GM11168 (cell line): ENCODE measurements around the gene LRRFIP2.
"Not testable (repeated sequence)": the region's sequence is repeated elsewhere in the genome, so short reads cannot be mapped to it uniquely, and the experiment has no call there.

Experiments used
- in situ Hi-C: fragments of 300-500 bp; cut with MboI; formaldehyde crosslinking; loops from one replicate; pipeline ENCODE4 v1.12.0; 2022; ENCODE audit warnings: low sequenced_read_pairs; ENCODE audit not compliant: unreplicated experiment

Gene LRRFIP2

DNA sequence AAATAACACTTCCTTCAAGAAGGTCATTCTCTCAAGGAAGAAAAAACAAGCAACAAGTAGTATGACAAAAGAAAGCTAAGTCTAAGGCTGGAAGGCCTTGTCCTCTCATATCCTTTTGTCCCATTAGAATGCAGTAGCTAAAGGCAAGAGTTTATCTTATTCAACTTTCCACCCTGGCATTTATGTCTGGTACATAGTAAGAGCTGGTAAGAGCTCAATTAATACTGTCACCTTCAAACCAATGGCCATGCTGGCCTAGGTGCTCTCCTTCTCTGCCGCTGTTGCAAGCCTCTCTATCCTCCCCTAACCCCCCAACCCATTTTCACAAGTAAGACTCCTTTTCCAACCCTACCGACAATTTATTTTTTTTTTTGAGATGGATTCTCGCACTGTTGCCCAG, 81.9 kb downstream of the LRRFIP2 start:
- in situ Hi-C loops = no loop called here

DNA sequence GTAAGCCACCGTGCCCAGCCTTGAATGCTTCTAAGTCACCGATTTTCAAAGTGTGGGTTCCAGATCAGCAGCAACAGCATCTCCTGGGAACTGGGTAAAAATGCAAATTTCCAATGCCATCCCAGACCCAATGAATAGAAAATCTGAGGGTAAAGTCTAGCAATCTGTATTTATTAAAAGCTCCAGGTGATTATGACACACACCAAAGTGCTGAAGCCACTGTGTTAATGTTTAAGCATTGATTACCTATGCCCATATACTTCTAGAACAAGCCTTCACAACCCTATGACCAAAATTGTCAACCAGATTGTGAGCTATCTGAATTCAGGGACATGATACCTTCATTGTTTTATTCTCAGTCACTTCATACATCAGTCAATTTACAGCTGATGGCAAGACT, 86.5 kb downstream of the LRRFIP2 start:
- in situ Hi-C loops = no loop called here

DNA sequence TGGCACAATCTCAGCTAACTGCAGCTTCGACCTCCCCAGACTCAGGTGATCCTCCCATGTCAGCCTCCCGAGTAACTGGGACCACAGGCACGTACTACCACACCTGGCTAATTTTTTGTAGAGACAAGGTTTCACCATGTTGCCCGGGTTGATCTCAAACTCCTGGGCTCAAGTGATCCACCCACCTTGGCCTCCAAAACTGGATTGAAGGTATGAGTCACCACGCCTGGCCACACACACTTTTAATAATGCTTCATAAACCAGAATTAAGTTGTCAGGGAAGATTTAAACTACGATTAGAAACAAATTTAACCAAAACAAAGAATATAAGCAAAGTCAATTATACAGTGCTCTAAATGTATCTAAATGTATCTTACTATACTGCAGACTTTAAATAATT, 87.5 kb downstream of the LRRFIP2 start:
- in situ Hi-C loops = no loop called here

DNA sequence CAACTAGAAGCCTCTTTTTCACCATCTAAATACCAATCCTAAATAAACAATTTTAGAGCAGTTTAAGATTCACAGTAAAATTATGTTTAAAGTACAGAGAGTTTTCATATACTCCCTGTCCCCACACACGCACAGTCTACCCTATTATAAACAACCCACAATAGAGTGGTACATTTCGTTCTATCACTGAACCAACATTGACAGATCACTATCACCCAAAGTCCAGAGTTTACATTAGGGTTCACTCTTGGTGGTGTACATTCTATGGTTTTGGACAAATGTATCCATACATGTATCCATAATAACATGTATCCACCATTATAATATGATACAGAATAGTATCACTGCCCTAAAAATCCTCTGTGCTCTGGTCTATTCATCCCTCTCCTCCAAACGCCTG, 92.1 kb downstream of the LRRFIP2 start:
- in situ Hi-C loops = no loop called here

DNA sequence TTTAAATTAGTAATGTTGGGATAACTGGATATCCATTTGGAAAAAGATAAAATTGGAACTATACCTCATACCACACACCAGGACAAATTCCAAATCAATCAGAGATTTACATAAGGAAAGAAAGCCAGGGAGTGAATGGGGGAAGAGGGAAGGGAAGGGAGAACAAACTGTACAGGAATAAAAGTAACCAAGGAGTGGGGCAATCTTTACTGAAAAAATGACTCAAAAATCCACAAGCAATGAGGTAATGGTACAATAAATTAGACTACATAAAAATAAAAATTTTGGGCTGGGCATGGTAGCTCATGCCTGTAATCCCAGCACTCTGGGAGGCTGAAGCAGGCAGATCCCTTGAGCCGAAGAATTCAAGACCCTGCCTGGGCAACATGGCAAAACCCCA, 98.4 kb downstream of the LRRFIP2 start:
- in situ Hi-C loops = no loop called here

DNA sequence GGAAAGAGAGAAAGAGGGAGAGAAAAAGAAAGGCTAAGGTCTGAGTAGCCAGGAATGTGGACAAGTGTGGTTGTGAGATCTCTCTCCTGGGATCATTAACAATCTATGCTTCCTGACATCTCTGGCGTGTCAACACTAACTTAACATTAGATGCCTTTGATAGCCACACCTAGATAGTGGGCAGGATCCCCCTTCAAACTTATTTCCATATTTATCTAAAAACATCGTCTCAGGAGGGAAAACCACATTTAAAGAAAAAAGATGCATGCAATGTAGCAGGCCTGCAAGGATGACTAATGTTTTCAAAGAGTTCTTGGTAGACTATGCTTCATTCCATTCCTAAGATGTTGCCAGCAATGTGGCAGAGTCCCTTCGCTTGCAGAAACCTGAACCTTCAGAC, 100.2 kb downstream of the LRRFIP2 start:
- in situ Hi-C loops = no loop called here

DNA sequence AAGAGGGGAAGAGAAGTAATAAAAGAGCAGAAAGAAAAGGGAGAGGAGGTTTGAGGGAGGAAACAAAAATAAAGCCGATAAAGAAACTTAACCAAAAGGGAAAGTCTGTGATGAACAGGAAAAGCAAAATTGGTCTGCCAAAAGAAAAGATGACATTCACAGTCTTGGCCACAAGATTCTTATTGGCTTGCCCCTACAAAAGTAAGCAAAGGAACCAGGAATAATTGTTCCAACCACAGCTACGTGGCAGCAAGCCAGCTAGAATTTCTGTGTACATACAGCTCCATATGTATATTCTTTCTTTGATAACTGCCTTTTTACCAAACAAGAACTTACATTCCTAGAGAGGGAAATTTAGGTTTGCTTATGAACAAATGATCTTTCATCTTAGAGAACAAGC, 101.5 kb downstream of the LRRFIP2 start:
- in situ Hi-C loops = no loop called here

DNA sequence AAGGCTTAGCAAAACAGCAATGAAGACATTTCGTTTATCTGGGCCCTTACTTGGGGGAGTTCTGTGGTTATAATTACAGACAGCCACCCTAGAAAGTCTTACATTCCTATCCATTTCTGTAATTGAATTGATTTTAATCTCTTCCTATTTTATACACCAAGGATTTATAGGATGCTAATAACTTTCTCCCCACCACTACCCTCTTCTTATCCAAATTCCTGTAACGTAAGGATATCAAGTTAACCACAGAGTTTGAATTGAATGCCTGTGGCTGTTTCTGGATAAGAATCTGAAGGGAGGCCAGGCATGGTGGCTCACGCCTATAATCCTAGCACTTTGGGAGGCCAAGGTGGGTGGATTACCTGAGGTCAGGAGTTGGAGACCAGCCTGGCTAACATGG, 102.5 kb downstream of the LRRFIP2 start:
- in situ Hi-C loops = no loop called here

DNA sequence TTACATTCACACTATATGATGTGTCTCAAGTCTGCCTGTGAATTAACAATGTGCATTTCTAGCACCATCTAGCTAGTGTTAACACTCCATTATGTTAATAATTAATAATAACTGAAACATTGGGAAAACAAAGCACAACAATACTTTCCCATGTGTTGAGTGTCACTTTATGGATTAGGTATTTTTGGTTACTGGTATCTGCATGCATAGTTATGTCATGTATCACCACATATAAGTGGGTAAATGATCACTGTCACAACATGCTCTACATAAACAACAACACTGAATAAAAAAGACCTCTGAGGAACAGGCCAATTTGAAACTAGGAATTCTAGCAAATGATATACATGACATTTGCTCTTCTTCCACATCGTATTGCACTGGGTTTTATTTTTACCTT, 106.4 kb downstream of the LRRFIP2 start:
- in situ Hi-C loops = no loop called here

DNA sequence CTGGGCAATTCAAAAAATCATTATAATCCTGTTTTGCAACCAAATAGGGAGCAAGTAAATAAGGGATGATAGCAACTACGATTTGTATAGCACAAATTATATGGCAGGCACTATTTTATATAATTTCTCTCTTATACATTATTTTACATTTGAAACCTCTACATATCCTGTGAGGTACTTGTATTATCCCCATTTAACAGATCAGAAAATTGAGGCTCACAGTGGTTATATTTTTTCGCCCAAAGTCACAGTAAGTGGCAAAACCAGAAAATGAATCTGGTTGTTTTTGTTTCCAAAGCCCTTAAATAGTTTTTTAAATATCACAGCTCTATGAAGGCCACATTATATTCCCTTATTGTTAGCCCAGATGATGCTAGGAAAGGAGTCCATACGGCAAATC, 106.8 kb downstream of the LRRFIP2 start:
- in situ Hi-C loops = no loop called here

DNA sequence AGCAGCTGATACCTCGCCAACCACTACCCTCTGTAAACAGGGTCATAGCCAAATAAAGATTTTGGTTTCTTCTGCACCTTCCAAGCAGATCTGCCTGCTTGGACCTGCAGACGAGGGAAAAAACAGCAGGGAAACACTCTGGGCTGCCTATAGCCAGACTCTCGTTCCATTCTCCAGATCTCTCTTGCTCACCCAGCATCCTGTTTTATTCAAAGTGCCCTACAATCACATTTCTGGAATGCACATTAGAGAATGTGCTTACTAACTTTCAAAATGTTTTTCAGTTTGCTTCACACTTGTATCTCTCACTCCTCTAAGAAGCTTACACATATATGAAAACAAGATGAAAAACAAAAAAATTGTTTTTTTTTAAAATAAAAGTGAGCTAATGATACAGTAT, 109.6 kb downstream of the LRRFIP2 start:
- in situ Hi-C loops = no loop called here

DNA sequence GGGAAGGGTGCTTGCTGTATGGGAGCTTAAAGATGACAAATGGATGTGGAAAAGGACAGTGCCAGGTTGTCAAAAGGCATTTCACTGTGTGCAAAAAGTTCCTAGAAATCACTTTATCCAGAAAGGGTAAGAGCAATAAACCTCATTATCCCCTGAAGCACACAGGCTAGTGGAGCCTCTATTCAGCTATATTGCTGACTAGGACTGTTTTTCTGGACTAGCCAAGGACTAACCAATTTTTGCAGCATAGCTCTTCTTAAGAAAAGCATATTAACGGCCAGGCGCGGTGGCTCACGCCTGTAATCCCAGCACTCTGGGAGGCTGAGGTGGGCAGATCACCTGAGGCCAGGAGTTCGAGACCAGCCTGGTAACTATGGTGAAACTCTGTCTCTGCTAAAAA, 116.3 kb downstream of the LRRFIP2 start:
- in situ Hi-C loops = no loop called here

DNA sequence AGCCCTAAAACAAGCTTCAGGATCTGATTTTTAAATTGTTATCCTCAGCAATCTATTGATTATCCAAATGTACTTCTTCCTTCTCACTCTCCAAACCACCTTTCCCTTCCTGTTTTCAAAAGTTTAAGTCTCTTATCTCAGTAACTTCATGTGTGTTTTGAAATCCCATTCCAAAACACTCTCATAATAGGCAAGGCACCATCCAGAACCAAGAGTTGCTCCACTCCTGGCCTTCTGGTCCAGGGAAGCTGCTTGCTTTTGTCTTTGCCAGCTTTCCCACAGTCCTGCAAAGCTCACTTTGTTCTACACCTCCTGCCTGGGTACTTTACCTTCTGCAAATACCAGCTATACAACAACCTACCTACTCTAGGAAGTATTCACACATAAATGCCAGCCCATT, 117.6 kb downstream of the LRRFIP2 start:
- in situ Hi-C loops = no loop called here

DNA sequence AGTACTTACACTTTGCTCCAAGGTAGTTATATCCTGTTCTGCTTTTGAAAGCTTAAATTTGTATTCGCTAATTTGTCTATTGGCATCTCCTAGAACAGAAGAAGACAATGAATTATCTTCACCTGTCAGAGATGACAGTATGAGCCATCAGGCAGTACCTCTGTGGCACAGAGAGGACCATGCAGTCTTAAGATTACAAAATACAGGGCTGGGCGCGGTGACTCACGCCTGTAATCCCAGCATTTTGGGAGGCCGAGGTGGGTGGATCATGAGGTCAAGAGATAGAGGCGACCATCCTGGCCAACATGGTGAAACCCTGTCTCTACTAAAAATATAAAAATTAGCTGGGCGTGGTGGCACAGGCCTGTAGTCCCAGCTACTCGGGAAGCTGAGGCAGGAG, 119.3 kb downstream of the LRRFIP2 start:
- in situ Hi-C loops = not testable (repeated sequence)

DNA sequence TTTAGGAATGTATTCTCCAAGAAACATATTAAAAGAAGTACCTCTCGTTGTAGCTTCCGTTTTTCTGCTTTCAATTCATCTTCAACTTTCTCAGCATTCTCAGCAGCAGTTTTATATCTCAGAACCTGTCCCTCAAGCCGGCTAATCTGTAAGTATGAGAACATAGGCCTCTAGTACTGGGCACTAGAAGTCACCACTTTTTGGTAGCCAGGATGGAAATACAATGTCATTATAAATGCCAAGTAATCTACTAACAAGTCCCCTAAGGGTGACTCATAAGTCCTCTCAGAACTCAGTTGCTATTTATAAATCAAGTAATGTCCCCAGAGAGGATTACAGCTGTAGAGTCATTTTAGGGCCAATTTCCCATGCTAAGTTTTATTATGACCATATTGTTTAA, 120.0 kb downstream of the LRRFIP2 start:
- in situ Hi-C loops = no loop called here

DNA sequence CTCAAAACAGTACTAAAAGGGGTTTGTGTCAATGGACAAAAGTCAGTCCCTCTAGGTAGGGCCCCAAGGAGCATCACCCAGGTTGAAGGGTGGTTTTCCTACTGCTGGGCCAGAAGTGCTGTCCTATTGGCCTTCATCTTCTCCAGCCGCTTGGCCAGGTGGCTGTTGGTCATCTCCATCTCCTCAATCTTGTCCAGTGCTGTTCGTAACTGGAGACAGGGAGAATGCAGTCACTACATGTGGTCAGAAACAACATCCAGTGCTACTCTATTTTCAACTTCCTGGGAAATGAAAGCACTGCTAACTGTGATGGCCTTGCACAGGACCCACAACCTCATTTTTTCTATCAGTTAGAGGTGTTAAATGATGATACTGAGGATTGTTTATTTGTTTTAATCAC, 120.6 kb downstream of the LRRFIP2 start:
- in situ Hi-C loops = no loop called here

DNA sequence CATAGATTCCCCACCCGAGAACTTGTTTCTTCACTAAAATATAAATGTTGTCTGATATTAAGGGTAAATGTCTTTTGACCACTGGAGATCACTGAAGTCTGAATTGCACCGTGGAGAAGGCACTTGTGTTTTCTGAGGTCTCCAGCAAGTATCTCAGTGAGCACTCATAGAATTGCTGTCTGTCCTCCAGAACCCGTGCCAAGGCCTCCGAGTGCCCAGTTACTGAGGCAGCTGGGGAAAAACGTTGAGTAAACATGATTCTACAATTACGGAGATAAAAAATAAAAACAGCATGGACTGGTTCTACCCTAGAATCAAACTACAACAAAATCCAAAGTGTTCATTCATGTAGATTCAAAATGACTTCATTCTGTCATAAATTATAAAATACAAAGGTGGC, 121.0 kb downstream of the LRRFIP2 start:
- in situ Hi-C loops = no loop called here

DNA sequence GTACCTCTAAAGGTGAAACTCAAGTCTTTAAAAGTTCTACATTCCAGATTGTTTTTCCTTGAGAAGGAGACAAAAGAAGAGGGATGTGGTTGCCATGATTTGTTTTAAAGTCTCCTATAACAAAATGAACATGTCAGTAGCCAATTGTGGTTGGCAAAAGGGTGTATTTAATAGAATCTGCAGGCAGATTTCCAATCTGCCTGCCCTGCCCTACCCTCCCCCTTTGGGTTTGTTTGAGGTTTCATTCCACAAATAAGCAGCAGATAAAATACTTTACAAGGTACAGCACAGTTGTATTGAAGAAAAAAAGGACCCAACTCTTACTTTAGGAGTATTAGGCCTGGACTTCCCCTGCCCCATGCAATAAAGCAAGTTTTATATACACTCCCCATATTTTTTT, 121.5 kb downstream of the LRRFIP2 start:
- in situ Hi-C loops = no loop called here

DNA sequence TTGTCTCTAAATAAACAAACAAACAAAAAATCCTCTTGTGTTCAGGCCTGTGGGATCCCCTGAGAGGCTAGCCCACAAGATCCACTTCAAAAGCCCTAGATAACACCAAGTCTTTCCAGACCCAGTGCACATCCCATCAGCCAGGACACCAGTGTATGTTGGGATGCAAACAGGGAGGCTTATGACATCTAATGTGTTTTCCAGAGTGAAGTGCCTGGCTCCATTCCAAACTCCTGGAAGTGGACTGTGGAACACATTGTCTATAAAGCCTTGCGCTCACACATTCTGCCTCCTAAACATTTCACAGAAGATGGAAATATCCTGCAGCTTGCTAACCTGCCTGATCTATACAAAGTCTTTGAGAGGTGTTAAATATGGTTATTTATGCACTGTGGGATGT, 124.1 kb downstream of the LRRFIP2 start:
- in situ Hi-C loops = no loop called here

DNA sequence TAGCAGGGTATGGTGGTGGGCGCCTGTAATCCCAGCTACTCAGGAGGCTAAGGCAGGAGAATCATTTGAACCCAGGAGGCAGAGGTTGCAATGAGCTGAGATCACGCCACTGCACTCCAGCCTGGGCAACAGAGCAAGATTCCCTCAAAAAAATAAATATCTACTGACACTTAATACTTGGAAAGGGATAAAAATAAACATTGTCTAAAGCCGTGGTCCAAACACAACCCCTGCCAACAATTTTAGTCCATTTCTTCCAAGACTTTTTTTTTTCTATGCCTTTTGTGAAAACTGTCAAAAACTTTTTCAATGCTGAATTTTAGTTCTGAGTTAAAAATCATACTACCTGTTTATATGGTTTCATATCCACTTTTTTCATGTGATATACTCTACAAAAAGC, 131.7 kb downstream of the LRRFIP2 start:
- in situ Hi-C loops = not testable (repeated sequence)

DNA sequence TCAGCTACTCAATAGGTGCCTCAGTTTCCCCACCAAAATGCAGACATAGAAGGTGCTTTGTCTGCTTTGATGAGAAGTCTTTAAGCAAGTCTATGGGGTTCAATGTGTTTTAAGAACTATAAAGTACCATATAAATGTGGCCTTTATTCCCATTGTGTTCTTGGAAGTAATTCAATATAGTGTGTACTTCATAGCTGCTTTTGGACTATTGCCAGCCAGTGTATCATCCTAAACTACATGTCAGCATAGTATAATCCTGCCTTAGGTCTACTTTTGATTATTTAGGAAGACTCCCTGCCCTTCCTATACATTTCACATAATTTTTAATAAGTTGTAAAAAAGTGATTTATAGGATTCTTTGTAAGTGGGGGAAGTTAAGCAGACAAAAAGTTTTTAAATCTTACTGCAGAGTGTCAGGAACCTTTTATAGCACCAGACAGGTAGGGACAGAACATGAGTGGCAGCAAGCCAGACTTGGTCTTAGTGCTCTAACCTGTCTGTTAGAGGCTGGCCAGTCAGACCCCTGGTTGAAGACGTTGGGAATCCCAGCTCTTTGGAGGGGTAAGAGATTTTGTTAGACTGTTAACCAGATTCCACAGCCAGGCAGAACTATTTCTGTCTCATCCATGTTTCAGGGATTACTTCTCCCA, 132.7 kb downstream of the LRRFIP2 start:
- in situ Hi-C loops = no loop called here

DNA sequence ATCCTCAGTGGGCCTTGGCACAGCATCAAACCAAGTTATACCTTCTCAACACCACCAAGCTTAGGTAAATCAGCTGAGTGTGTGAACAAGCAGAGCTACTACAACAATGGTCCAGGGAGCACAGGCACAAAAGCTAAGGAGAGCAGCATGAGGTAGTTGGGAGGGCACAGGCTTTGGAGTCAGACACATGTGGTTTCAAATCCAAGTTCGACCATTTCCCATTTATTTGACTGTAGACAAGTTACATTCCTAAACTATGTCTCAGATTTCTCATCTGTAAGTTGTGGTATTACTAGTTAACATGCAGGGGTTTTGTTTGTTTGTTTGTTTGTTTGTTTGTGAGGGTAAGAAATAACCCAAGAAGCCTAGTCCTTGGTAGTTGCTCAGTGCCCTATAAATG, 134.2 kb downstream of the LRRFIP2 start:
- in situ Hi-C loops = no loop called here
